ENCODE data around the gene KCTD19. TPM values are rescaled to one million over a fixed set of nuclear protein-coding genes. Genes with fewer than 3 reads are reported as not detected.
A peak's percentile ranks its signal among the peaks of the same experiment; 100 is the strongest.

The KCTD19 gene
- total and polyA plus RNA-seq, 2 donors (not counting 1 experiment from before 2014, with no cell fraction given), result 0.52 TPM; not detected in 1

- Histone ChIP-seq H3K9me3 (ENCODE audit: control extremely low read depth in 1 of 3, control insufficient read depth in 2 of 3, insufficient read depth in 1 of 3, low read length in 2 of 3) (no peaks in the 10 kb centered on the region), H2AFZ (ENCODE audit: insufficient read depth, low read depth, low read length, poor library complexity, severe bottlenecking) (peak within 1 kb of the TSS; percentile 91), H3K9ac (ENCODE audit: low read length) (peak within 1 kb of the TSS; percentile 72), H3K4me1 (ENCODE audit: control insufficient read depth in 2 of 2, insufficient read depth in 2 of 2, low read length in 2 of 2) (peaks cover 7 to 11% of the 10 kb centered on the region in 2 donors), H3K79me2 (ENCODE audit: control insufficient read depth, insufficient read depth, low read length) (peaks cover 3% of the 10 kb centered on the region), H3K27me3 (replicated peaks in 1 of 4; ENCODE audit: control extremely low read depth in 1 of 4, control insufficient read depth in 3 of 4, insufficient read depth in 4 of 4, low read length in 3 of 4) (no peaks in the 10 kb centered on the region), H3K36me3 (replicated peaks in 1 of 2; ENCODE audit: control extremely low read depth in 1 of 2, control insufficient read depth in 1 of 2, extremely low read depth in 1 of 2, insufficient read depth in 2 of 2, low read length in 1 of 2) (no peaks in the 10 kb centered on the region), H3K4me3 (ENCODE audit: control extremely low read depth in 1 of 5, extremely low read depth in 1 of 5, insufficient read depth in 1 of 5, low read depth in 2 of 5, low read length in 4 of 5) (peak within 1 kb of the TSS in 4 of 5 experiments; percentile 51 to 72 (median 58)), H3K4me2 (replicated peaks; ENCODE audit: low read depth, low read length, poor library complexity, severe bottlenecking) (peak within 1 kb of the TSS; percentile 94), H3K27ac (ENCODE audit: low read length in 2 of 2) (peak within 1 kb of the TSS in 1 of 2 donors; percentile 28), H4K20me1 (ENCODE audit: control insufficient read depth, insufficient read depth, low read length, poor library complexity, severe bottlenecking) (no peaks in the 10 kb centered on the region)
- ChIA-PET CTCF (interaction anchor here (0.8 to 1.5 kb wide), 4 partner anchors 10 to 58 kb away, joined by 3 to 4 read pairs (median 4); no protein-coding TSS in a partner anchor), POLR2A (interaction anchor here (0.6 kb wide), 1 partner anchor 585 kb away, joined by 6 read pairs; no protein-coding TSS in a partner anchor)
- ATAC-seq (ENCODE audit: low read depth) (peak; percentile 96), DNase-seq (peak; percentile 84)
- no peak for TF ChIP-seq EZH2 (IDR thresholded peaks at IDR 0.05; ENCODE audit: borderline replicate concordance, insufficient read depth, low read depth, low read length, poor library complexity, severe bottlenecking)
- TF ChIP-seq CTCF (IDR thresholded peaks at IDR 0.05), result peak; percentile 81
- Mint-ChIP-seq H3K9me3 (ENCODE audit: insufficient read depth) (no peaks in the 10 kb centered on the region), H3K27me3 (no peaks in the 10 kb centered on the region), H3K27ac (peak within 1 kb of the TSS; percentile 56), H3K4me1 (peaks cover 6% of the 10 kb centered on the region), H3K4me3 (peak within 1 kb of the TSS; percentile 85)
- intact Hi-C loops (cut with micrococcal nuclease), result loop anchor here (1.0 to 2.0 kb wide), 2 partner anchors 33 to 120 kb away; partner anchors contain the start of gene FHOD1
- WGBS (ENCODE audit: insufficient coverage), result 31% methylated on average over 81 of the region's 83 CpGs
Observed at GRCh38 chr16:67279296-67280089, 47.0 kb downstream of the KCTD19 start, which contains the start of gene PLEKHG4. Gene PLEKHG4, plus strand, starts transcription at chr16:67279532. Its CDS starts 513 bp downstream, at chr16:67280045.

All from B cell (primary cell).